Subcutaneous adipose tissue (tissue), 4 donors: ENCODE measurements around the gene DOLK. TPM values are rescaled to one million over a fixed set of nuclear protein-coding genes. Genes with fewer than 3 reads are reported as not detected.

ENCODE experiments used
- total RNA-seq, 4 donors: library from RNA; depleted of rRNA; stranded (reverse); fragments of >200 nt; gene quantifications; one replicate each; pipeline ENCODE4 v1.1.0, GENCODE V29; 2016
- TF ChIP-seq, protein P1 (sequence below): fragments of 450-650 bp; IDR thresholded peaks from one replicate; pipeline ENCODE4 v1.5.1; 2016; ENCODE audit warnings: low read depth, mild to moderate bottlenecking, control low read depth, antibody characterized with exemption, moderate library complexity

DOLK gene
- total RNA-seq, 4 donors from 2014 or later = 10.4 to 16.6 (median 11.5) TPM

DNA sequence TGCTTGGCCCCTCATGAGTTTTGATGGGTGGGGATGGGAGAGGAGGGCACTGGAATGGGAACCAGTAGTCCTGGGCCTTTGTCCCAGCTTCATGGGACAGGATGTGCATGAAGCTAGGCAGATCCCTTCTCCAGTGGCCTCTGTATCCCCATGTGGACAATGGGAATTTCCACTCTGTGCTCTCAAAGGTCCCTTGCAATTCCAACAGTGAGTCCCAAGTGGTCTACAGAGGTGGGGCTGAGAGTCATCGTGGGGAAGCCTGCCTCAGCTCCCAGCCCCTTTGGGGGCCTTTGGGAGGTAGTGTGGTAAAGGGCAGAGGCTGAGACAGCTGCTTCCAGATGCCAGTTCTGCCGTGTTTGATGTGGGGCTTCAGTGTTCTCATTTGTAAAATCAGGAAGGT lies 28.5 kb downstream of the DOLK start:
- TF ChIP-seq, protein P1, sequence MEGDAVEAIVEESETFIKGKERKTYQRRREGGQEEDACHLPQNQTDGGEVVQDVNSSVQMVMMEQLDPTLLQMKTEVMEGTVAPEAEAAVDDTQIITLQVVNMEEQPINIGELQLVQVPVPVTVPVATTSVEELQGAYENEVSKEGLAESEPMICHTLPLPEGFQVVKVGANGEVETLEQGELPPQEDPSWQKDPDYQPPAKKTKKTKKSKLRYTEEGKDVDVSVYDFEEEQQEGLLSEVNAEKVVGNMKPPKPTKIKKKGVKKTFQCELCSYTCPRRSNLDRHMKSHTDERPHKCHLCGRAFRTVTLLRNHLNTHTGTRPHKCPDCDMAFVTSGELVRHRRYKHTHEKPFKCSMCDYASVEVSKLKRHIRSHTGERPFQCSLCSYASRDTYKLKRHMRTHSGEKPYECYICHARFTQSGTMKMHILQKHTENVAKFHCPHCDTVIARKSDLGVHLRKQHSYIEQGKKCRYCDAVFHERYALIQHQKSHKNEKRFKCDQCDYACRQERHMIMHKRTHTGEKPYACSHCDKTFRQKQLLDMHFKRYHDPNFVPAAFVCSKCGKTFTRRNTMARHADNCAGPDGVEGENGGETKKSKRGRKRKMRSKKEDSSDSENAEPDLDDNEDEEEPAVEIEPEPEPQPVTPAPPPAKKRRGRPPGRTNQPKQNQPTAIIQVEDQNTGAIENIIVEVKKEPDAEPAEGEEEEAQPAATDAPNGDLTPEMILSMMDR = no peak

DNA sequence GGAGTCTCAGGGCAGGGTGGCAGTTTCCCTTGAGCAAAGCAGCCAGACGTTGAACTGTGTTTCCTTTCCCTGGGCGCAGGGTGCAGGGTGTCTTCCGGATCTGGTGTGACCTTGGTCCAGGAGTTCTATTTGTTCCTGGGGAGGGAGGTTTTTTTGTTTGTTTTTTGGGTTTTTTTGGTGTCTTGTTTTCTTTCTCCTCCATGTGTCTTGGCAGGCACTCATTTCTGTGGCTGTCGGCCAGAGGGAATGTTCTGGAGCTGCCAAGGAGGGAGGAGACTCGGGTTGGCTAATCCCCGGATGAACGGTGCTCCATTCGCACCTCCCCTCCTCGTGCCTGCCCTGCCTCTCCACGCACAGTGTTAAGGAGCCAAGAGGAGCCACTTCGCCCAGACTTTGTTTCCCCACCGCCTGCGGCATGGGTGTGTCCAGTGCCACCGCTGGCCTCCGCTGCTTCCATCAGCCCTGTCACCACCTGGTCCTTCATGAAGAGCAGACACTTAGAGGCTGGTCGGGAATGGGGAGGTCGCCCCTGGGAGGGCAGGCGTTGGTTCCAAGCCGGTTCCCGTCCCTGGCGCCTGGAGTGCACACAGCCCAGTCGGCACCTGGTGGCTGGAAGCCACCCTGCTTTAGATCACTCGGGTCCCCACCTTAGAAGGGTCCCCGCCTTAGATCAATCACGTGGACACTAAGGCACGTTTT lies 30.1 kb downstream of the DOLK start:
- TF ChIP-seq, protein P1 = no peak

DNA sequence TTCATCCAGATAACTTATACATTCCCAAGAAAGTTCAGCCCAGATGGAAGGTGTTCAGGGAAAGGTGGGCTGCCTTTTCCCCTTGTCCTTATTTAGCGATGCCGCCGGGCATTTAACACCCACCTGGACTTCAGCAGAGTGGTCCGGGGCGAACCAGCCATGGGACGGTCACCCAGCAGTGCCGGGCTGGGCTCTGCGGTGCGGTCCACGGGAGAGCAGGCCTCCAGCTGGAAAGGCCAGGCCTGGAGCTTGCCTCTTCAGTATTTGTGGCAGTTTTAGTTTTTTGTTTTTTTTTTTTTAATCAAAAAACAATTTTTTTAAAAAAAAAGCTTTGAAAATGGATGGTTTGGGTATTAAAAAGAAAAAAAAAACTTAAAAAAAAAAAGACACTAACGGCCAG lies 30.7 kb downstream of the DOLK start:
- TF ChIP-seq, protein P1 = no peak

DNA sequence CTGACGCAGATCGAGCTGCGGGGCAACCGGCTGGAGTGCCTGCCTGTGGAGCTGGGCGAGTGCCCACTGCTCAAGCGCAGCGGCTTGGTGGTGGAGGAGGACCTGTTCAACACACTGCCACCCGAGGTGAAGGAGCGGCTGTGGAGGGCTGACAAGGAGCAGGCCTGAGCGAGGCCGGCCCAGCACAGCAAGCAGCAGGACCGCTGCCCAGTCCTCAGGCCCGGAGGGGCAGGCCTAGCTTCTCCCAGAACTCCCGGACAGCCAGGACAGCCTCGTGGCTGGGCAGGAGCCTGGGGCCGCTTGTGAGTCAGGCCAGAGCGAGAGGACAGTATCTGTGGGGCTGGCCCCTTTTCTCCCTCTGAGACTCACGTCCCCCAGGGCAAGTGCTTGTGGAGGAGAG lies 31.2 kb downstream of the DOLK start:
- TF ChIP-seq, protein P1 = no peak

DNA sequence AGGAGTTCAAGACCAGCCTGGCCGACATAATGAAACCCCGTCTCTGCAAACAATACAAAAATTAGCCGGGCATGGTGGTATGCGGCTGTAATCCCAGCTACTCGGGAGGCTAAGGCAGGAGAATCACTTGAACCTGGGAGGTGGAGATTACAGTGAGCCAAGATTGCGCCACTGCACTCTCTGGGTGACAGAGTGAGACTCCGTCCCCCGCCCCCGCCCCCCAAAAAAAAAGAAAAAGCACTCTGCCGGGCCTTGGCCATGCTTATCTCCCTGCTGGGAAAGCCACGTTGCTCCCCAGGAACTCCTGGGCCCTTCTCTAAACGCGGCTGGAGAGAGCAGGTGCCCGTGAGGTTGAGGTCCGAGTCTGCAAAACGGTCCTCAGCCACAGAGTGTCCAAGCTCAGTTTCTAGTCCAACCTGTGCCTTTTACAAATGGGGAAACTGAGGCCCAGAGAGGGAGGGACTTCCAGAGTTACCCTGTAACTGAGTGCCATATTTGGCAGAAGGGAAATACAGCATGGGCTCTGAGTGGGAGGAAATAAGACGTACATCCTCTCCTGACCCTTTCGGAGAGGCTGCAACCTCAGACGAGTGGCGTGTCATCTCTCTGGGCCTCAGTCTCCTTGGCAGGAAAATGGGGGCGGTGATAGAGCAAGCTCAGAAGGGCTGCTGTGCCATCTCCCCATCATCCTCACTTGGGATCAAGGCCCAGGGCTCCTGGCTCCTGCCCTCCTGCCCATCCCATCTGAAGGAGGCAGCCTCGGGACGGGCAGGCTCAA lies 33.2 kb downstream of the DOLK start:
- TF ChIP-seq, protein P1 = no peak

DNA sequence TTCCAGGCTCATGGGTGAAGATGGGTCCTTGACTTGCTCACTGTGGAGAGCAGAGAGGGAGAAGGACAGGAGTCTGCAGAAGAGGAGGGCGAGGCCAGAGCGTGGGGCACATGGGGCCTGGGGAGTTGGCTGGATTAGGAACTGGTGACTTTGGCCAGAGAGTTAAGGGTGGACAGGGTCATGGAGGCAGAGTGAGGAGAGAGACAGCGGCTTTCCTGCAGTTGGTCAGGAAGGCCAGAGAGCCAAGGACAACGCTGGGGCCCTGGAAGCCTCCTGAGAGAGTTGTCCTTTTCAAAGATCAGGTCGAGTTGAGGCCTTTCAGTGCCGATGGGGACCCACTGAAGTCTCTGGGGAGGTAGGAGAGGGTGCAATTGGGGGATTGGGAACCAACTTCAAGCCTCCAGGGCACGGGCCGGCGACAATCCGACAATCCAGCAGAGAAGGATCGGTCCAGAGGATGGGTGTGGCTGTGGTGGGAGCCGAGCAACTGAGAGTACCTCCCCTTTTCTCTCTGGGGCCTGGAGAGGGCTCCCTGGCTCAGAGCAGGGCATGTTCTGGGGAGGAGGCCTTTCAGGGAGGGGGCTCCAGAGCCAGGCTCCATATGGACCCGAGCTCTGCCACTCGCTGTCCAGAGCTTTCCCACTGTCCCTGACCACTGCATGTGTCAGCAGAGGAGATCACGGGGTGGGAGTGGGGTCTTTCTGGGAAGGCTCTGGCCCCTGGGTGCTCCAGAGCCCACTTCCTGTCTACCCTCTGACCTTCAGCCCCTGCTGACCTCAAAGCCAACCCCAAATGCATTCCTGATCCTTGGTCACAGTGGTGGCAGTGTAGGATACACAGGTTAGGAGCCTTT lies 34.1 kb downstream of the DOLK start:
- TF ChIP-seq, protein P1 = no peak
